ENCODE measurements around the gene APOC4.
"Not testable (repeated sequence)": the region's sequence is repeated elsewhere in the genome, so short reads cannot be mapped to it uniquely, and the experiment has no call there.

APOC4 gene

GRCh38 chr19:44942067-44942571 lies at the start of gene APOC4:
Gene APOC4 (plus strand): TSS chr19:44942237. CDS start chr19:44942278, 41 bp downstream.
- no peak for DNase-seq

GRCh38 chr19:44892932-44893331 lies 49.1 kb upstream of the APOC4 start:
- DNase-seq = no peak

- no peak for DNase-seq
These were observed 48.5 kb upstream of the APOC4 start for GRCh38 chr19:44893332-44894051.

GRCh38 chr19:44894052-44894400 lies 48.0 kb upstream of the APOC4 start:
- no peak for DNase-seq

GRCh38 chr19:44894946-44895345 lies 47.1 kb upstream of the APOC4 start:
- DNase-seq = no peak

GRCh38 chr19:44897835-44898234 lies 44.2 kb upstream of the APOC4 start:
- no peak for DNase-seq

- no peak for DNase-seq
These were observed 41.5 kb upstream of the APOC4 start for GRCh38 chr19:44900328-44901244.

- no peak for DNase-seq
These were observed 38.8 kb upstream of the APOC4 start for GRCh38 chr19:44903216-44903601.

GRCh38 chr19:44903602-44904425 lies 38.2 kb upstream of the APOC4 start:
- peak; percentile 46 for DNase-seq

GRCh38 chr19:44904426-44904994 lies 37.5 kb upstream of the APOC4 start:
- no peak for DNase-seq

- DNase-seq = no peak
These were observed 36.4 kb upstream of the APOC4 start, which contains the start of gene APOE for GRCh38 chr19:44905437-44906160. Gene APOE (plus strand): TSS chr19:44905796. CDS start chr19:44906625, 829 bp downstream.

GRCh38 chr19:44907613-44908012 lies 34.4 kb upstream of the APOC4 start:
- no peak for DNase-seq

GRCh38 chr19:44908074-44908835 lies 33.8 kb upstream of the APOC4 start:
- no peak for DNase-seq

- DNase-seq = no peak
These were observed 33.2 kb upstream of the APOC4 start for GRCh38 chr19:44908836-44909261.

GRCh38 chr19:44909775-44910174 lies 32.3 kb upstream of the APOC4 start:
- DNase-seq = no peak

- DNase-seq = not testable (repeated sequence)
These were observed 30.1 kb upstream of the APOC4 start for GRCh38 chr19:44911896-44912295.

- no peak for DNase-seq
These were observed 29.2 kb upstream of the APOC4 start for GRCh38 chr19:44912854-44913253.

GRCh38 chr19:44913512-44914432 lies 28.3 kb upstream of the APOC4 start:
- not testable (repeated sequence) for DNase-seq

GRCh38 chr19:44914433-44915206 lies 27.4 kb upstream of the APOC4 start, which contains the start of gene APOC1:
Gene APOC1 (plus strand): TSS chr19:44914608. CDS start chr19:44914892, 284 bp downstream.
- DNase-seq = peak; percentile 88

Measured in NCI-H146 (cell line).